LNCAP (cell line): ENCODE measurements around the gene SH3RF3.

Experiments
- TF ChIP-seq, protein P1 (sequence below): fragments of 450-650 bp; IDR thresholded peaks from 2 replicates; pipeline ENCODE4 v1.5.1; 2017; ENCODE audit warnings: mild to moderate bottlenecking

Gene SH3RF3

DNA sequence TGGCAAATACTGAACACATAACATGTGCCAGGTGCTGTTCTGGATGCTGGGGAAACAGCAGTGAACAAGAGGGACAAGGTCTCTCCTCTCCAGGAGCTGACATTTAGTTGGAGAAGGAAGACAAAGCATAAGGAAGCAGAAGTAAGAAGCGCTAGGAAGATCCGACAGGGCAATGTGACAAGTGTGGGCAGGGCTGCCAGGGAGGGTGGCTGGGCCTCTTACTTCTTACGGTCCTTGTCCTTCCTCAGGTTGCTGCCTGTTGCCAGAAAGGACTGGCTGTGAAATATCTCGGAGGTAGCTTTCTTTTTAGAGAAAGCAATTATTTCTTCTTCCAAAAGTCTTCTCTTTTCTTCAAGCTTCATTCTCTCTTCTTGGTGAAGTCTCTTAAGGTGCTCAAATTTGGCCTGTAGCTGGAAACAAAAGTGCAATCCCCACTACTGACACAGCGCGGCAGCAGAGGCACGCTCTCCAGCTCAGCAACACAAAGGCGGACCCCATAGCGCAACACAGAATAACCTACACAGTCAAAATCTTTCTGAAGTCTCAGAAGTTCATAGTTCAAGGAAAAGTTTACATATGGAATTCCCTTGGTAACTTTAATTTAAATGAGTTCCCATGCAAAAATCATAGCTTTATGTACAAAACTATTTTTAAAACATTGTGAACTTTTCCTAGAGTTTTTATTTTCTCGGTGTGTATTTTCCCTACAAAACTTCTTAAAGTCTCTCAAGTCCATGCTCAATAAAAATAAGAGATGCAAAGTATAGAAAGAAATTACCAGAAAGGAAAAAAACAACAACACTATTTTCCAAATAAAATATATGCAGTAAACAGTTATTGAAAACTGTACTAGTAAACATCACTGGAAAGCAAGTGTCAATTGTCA, 417.1 kb downstream of the SH3RF3 start:
- TF ChIP-seq, protein P1, sequence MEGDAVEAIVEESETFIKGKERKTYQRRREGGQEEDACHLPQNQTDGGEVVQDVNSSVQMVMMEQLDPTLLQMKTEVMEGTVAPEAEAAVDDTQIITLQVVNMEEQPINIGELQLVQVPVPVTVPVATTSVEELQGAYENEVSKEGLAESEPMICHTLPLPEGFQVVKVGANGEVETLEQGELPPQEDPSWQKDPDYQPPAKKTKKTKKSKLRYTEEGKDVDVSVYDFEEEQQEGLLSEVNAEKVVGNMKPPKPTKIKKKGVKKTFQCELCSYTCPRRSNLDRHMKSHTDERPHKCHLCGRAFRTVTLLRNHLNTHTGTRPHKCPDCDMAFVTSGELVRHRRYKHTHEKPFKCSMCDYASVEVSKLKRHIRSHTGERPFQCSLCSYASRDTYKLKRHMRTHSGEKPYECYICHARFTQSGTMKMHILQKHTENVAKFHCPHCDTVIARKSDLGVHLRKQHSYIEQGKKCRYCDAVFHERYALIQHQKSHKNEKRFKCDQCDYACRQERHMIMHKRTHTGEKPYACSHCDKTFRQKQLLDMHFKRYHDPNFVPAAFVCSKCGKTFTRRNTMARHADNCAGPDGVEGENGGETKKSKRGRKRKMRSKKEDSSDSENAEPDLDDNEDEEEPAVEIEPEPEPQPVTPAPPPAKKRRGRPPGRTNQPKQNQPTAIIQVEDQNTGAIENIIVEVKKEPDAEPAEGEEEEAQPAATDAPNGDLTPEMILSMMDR, result peak; percentile 91

DNA sequence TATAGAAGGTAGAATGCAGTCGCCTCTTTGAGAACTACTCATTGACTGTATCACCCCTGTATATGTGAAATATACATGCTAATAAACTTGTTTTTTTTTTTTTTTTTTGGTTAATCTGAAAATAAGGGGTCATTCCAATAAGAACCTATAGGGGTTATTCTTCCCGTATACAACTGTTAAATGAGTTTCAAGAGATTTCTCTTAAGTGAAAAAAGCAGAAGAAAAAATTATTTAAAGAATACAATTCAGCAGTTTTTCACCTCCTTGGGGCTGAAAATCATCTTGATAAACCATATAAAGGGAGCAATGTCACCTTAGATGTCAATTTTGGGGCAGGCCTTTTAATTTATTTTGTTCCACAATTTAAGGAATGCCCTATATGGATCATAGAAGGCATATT, 418.3 kb downstream of the SH3RF3 start:
- TF ChIP-seq, protein P1, result no peak

DNA sequence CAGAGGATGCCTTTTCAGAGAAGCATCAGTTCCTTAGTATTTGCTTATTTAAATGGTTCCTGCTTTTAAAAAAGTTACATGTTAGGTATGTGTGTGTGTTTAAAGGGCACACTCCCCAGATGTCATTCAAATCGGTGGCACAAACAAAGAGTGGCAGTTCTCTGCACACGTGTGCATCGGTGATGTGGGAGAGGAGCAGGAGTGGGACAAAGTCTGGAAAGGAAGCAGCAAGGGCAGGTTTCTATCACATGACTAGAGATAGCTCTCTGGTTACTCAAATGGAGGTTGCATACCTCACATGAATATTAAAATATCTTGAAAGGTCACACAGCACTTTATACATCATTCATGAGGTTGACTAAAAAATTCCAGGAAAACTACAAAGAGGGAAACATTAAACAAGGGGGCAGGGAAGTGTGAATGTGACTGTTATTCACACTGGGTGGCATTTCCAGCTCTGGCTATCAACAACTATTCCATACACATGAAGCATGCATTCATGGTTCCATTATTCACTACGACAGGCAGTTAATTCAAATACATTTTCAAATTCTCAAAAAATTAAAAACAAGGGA, 420.1 kb downstream of the SH3RF3 start:
- TF ChIP-seq, protein P1, result no peak
